Measurements from ENCODE around the gene ODF2L.

- TF ChIP-seq CTCF (IDR thresholded peaks at IDR 0.05) (no peak), POLR2A (IDR thresholded peaks at IDR 0.05) (no peak), POLR2AphosphoS5 (IDR thresholded peaks at IDR 0.05) (no peak)
Observed at GRCh38 chr1:86434059-86434458, 37.9 kb upstream of the ODF2L start.
